ENCODE results near the gene DESI2. TPM values are rescaled to one million over a fixed set of nuclear protein-coding genes. Genes with fewer than 3 reads are reported as not detected.

Gene DESI2
- total and polyA plus RNA-seq, 4 donors, result 5.7 to 14.6 (median 11.7) TPM

DNA sequence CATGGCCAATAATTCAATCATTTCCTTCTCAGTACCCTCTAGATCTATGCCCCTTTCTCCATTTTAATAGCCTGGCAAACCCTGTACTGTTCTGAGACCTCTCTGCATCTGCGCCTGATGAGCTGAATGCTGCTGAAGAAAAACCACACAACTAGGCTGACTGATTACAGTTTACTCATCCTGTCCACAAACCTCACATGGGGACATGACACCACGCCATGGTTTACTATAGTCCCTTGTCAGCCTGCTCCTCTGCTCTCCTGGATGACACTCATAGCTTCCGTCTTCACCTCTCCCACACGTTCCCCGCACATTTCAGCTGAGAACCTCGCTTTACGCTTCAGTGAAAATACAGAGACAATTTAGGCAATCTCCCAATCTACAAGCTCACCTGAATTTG is 59.7 kb downstream of the DESI2 start:
- 96% methylated on average over 7 of the region's 7 CpGs for WGBS
- no peak for DNase-seq (ENCODE audit: low spot score)
- no peaks in the 10 kb centered on the region for H3K27me3 ChIP-seq (ENCODE audit: control insufficient read depth in 4 of 4, insufficient read depth in 4 of 4, low read length in 3 of 4)
- no peaks in the 10 kb centered on the region for H3K36me3 ChIP-seq (ENCODE audit: control insufficient read depth in 4 of 4, insufficient read depth in 3 of 4, low read depth in 1 of 4, low read length in 3 of 4)
- no peaks in the 10 kb centered on the region for H3K9me3 ChIP-seq (ENCODE audit: control insufficient read depth in 4 of 4, low read length in 3 of 4)
- TF ChIP-seq, protein P1, sequence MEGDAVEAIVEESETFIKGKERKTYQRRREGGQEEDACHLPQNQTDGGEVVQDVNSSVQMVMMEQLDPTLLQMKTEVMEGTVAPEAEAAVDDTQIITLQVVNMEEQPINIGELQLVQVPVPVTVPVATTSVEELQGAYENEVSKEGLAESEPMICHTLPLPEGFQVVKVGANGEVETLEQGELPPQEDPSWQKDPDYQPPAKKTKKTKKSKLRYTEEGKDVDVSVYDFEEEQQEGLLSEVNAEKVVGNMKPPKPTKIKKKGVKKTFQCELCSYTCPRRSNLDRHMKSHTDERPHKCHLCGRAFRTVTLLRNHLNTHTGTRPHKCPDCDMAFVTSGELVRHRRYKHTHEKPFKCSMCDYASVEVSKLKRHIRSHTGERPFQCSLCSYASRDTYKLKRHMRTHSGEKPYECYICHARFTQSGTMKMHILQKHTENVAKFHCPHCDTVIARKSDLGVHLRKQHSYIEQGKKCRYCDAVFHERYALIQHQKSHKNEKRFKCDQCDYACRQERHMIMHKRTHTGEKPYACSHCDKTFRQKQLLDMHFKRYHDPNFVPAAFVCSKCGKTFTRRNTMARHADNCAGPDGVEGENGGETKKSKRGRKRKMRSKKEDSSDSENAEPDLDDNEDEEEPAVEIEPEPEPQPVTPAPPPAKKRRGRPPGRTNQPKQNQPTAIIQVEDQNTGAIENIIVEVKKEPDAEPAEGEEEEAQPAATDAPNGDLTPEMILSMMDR (IDR thresholded peaks at IDR 0.05; ENCODE audit: low read depth, low read length, missing input control), result no peak
- TF ChIP-seq, protein P2, sequence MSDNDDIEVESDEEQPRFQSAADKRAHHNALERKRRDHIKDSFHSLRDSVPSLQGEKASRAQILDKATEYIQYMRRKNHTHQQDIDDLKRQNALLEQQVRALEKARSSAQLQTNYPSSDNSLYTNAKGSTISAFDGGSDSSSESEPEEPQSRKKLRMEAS (IDR thresholded peaks at IDR 0.05), result no peak
- TF ChIP-seq YY1 (IDR thresholded peaks at IDR 0.05), result no peak
- no peak for TF ChIP-seq FOXA1 (IDR thresholded peaks at IDR 0.05)
- TF ChIP-seq JUND (IDR thresholded peaks at IDR 0.05), result no peak
- no peak for TF ChIP-seq RAD21 (IDR thresholded peaks at IDR 0.05)
- no peak overlapping the region for H3K9ac ChIP-seq (ENCODE audit: low read depth in 1 of 2, low read length in 2 of 2)
- no peaks in the 10 kb centered on the region for H3K4me1 ChIP-seq (ENCODE audit: control insufficient read depth in 4 of 4, insufficient read depth in 4 of 4, low read length in 3 of 4)
- H3K4me3 ChIP-seq (ENCODE audit: low read depth in 1 of 3, low read length in 3 of 3), result no peak overlapping the region
- H3K27ac ChIP-seq (ENCODE audit: low read depth in 1 of 2, low read length in 2 of 2), result no peak overlapping the region

DNA sequence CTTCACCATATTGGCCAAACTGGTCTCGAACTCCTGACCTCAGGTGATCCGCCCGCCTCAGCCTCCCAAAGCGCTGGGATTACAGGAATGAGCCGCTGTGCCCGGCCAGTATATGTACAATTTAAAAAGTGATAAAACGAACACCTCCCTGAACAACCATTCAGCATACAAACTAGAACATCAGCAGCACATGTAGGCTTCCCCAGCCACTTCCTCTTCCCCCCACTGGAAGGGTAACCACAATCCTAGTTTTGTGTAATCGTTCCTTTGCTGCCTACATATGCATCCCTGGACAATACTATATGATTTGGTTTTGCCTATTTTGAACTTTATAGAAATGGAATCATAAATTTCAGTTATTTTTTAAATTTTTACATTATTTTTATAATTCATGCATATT is 60.4 kb downstream of the DESI2 start:
- no peak for TF ChIP-seq SP1 (IDR thresholded peaks at IDR 0.05)
- TF ChIP-seq RXRA (IDR thresholded peaks at IDR 0.05), result no peak

DNA sequence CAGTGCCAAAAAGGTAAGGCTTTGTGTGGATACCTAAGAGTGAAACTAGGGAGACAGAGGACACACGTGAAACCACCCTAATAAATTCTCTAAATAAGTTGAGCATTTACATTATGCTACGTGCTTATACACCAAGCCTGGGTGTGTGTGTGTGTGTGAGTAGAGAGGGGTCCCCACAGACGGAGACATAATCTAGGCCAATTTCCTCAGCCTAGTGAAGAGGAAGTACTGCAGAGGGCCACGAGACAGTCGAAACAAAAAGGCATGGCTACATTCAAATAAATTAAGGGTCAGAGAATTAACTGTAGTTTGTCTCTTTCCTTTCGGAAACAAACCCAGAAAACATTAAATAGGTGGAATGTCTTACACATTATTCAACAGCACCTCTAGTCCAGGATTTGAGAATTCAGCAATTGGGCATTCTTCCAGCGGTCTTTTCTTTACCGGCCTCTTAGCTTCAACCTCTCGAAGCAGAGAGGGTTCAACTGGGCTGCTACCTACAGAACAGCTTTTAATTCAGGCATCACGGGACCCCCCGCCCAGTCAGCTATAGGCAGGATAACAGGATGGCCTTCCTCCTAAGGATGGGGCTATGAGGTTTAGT is 75.0 kb downstream of the DESI2 start:
- no peak for DNase-seq (ENCODE audit: low spot score)
- Histone ChIP-seq H3K4me3 (ENCODE audit: low read depth in 1 of 3, low read length in 3 of 3) (no peak overlapping the region), H3K27ac (ENCODE audit: low read depth in 1 of 2, low read length in 2 of 2) (no peak overlapping the region), H3K36me3 (ENCODE audit: control insufficient read depth in 4 of 4, insufficient read depth in 3 of 4, low read depth in 1 of 4, low read length in 3 of 4) (no peaks in the 10 kb centered on the region), H3K9ac (ENCODE audit: low read depth in 1 of 2, low read length in 2 of 2) (no peak overlapping the region), H3K27me3 (ENCODE audit: control insufficient read depth in 4 of 4, insufficient read depth in 4 of 4, low read length in 3 of 4) (no peaks in the 10 kb centered on the region), H3K9me3 (ENCODE audit: control insufficient read depth in 4 of 4, low read length in 3 of 4) (no peaks in the 10 kb centered on the region), H3K4me1 (ENCODE audit: control insufficient read depth in 4 of 4, insufficient read depth in 4 of 4, low read length in 3 of 4) (peaks cover 1 to 17% (median 11%) of the 10 kb centered on the region in 4 donors)
- 91% methylated on average over 11 of the region's 11 CpGs for WGBS
- TF ChIP-seq RAD21 (IDR thresholded peaks at IDR 0.05) (no peak), GABPA (IDR thresholded peaks at IDR 0.05 in 1 of 2, conservative IDR thresholded peaks at IDR 0.05 in 1 of 2) (no peak)
- TF ChIP-seq, protein P3, sequence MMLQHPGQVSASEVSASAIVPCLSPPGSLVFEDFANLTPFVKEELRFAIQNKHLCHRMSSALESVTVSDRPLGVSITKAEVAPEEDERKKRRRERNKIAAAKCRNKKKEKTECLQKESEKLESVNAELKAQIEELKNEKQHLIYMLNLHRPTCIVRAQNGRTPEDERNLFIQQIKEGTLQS (IDR thresholded peaks at IDR 0.05), result no peak

More for the DNA sequence above, 60.4 kb downstream of the DESI2 start:
- H3K36me3 ChIP-seq (ENCODE audit: control insufficient read depth in 4 of 4, insufficient read depth in 3 of 4, low read depth in 1 of 4, low read length in 3 of 4), result no peaks in the 10 kb centered on the region
- WGBS, result 92% methylated on average over 8 of the region's 8 CpGs
- no peaks in the 10 kb centered on the region for H3K27me3 ChIP-seq (ENCODE audit: control insufficient read depth in 4 of 4, insufficient read depth in 4 of 4, low read length in 3 of 4)
- H3K27ac ChIP-seq (ENCODE audit: low read depth in 1 of 2, low read length in 2 of 2), result no peak overlapping the region
- no peak overlapping the region for H3K9ac ChIP-seq (ENCODE audit: low read depth in 1 of 2, low read length in 2 of 2)
- H3K9me3 ChIP-seq (ENCODE audit: control insufficient read depth in 4 of 4, low read length in 3 of 4), result no peaks in the 10 kb centered on the region
- no peak overlapping the region for H3K4me3 ChIP-seq (ENCODE audit: low read depth in 1 of 3, low read length in 3 of 3)
- DNase-seq (ENCODE audit: low spot score), result no peak
- H3K4me1 ChIP-seq (ENCODE audit: control insufficient read depth in 4 of 4, insufficient read depth in 4 of 4, low read length in 3 of 4), result no peaks in the 10 kb centered on the region

Data from liver (tissue), 9 donors.